Activated naive CD8-positive, alpha-beta T cell treated with anti-CD3 and anti-CD28 coated beads, Interleukin-2, amount 50 U/mL, for 24 hours (primary cell): ENCODE data around the gene LZTR1.
"Not testable (repeated sequence)": the region's sequence is repeated elsewhere in the genome, so short reads cannot be mapped to it uniquely, and the experiment has no call there.

Experiments used
- ATAC-seq: fragments of 150-1000 bp; cut with Tn5 transposase; one replicate; pipeline ENCODE4 v1.10.0; 2021
- DNase-seq: peaks from one replicate; pipeline ENCODE4 v3.0.0; 2021
- H3K27ac Mint-ChIP-seq: one replicate; pipeline ENCODE4 v1.8.0; 2021; ENCODE audit warnings: mild to moderate bottlenecking, mixed read lengths
- H3K27me3 Mint-ChIP-seq: one replicate; pipeline ENCODE4 v1.8.0; 2021; ENCODE audit warnings: mixed read lengths
- H3K36me3 Mint-ChIP-seq: one replicate; pipeline ENCODE4 v1.8.0; 2021; ENCODE audit warnings: low read depth, mixed read lengths
- H3K4me1 Mint-ChIP-seq: one replicate; pipeline ENCODE4 v1.8.0; 2021; ENCODE audit warnings: mixed read lengths
- H3K4me3 Mint-ChIP-seq: one replicate; pipeline ENCODE4 v1.8.0; 2021; ENCODE audit warnings: mild to moderate bottlenecking, moderate library complexity, mixed read lengths
- H3K9me3 Mint-ChIP-seq: one replicate; pipeline ENCODE4 v1.8.0; 2021; ENCODE audit warnings: mixed read lengths

LZTR1 gene

GRCh38 chr22:21029486-21030025, 47.5 kb downstream of the LZTR1 start:
- Mint-ChIP-seq H3K27me3 (peaks cover 24% of the 10 kb centered on the region), H3K27ac (no peak overlapping the region), H3K9me3 (no peaks in the 10 kb centered on the region), H3K4me1 (peaks cover 10% of the 10 kb centered on the region), H3K4me3 (no peak overlapping the region), H3K36me3 (no peaks in the 10 kb centered on the region)
- DNase-seq, result no peak
- no peak for ATAC-seq

DNA sequence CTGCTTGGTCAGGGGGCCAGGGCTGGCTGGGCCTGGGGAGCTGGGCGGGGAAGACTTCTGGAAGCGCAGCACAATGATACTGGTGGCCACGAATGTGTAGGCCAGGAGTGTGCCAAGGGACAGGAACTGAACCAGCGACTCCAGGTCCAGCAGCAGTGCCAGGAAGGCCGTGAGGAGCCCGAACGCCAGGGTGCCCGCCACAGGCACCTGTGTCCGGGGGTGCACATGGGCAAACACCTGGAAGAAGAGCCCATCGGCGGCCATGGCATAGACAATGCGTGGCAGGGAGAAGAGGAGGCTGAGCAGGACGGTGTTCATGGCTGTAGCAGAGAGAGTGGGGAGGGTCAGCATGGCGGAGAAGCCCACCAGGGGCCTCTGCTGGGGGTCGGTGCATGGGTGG, 47.9 kb downstream of the LZTR1 start:
- Mint-ChIP-seq H3K4me3 (no peak overlapping the region), H3K27ac (no peak overlapping the region), H3K27me3 (peaks cover 26% of the 10 kb centered on the region), H3K9me3 (no peaks in the 10 kb centered on the region), H3K36me3 (no peaks in the 10 kb centered on the region), H3K4me1 (peaks cover 9% of the 10 kb centered on the region)
- DNase-seq, result no peak
- ATAC-seq, result no peak

DNA sequence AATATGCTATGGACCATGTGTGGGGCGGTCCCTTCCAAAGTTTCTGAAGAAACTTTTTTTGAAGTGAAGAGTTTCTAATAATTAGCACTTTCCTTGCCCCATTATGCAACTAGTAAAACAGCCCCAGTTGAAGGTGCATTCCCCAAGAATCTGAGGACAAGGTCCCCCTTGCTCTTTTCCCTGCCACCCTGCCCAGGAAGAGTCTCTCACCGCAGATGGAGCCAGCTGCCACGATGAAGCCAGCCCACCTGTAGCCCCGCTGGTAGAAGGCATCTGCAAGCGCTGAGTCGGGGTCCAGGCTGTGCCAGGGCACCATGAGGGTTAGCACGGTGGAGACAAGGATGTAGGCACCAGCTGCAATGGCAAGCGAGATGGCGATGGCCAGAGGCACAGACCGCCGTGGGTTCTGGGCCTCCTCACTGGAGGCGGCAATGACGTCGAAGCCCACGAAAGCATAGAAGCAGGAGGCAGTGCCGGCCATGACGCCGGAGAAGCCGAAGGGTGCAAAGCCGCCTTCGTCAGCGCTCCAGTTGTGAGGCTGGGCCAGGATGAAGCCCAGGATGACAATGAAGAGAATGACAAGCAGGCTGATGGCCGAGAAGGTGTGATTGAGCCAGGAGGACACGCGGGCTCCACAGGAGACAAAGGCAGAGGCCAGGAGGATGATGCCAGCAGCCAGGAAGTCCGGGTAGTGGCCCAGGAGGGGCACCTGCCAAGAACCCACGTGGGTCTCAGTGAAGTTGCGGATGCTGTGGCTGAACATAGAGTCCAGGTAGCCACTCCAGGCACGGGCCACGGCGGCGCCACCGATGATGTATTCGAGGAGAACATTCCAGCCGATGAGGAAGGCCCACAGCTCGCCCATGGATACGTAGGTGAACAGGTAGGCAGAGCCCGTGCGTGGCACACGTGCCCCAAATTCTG, 48.8 kb downstream of the LZTR1 start:
- DNase-seq, result no peak
- Mint-ChIP-seq H3K4me3 (no peak overlapping the region), H3K4me1 (peaks cover 3% of the 10 kb centered on the region), H3K27me3 (peaks cover 26% of the 10 kb centered on the region), H3K36me3 (no peaks in the 10 kb centered on the region), H3K27ac (no peak overlapping the region), H3K9me3 (no peaks in the 10 kb centered on the region)
- ATAC-seq, result no peak

DNA sequence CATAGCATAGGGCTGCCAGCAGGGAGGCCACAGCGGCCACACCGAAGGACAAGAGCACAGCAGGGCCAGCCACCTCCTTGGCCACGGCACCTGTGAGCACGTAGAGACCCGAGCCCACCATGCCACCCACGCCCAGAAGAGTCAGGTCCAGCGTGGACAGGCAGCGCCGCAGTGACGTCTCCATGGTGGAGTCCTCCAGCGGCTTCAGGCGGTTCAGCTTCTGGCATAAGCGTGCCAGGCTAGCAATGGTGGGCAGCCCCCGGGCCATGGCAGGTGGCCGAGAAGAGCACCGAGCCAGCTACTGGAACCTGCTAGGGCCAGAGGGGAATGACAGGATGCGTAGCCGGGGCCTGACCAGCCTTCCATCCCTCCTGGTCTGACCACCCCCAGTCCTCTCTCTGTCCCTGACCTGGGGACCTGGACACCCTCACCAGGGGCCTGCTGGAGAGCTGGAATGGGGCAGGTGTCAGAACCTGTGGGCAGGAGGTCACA, 49.5 kb downstream of the LZTR1 start:
- DNase-seq (no peak), ATAC-seq (no peak)
- no peaks in the 10 kb centered on the region for H3K36me3 Mint-ChIP-seq
- H3K4me3 Mint-ChIP-seq, result no peak overlapping the region
- H3K27me3 Mint-ChIP-seq, result peaks cover 26% of the 10 kb centered on the region
- no peaks in the 10 kb centered on the region for H3K9me3 Mint-ChIP-seq
- peaks cover 3% of the 10 kb centered on the region for H3K4me1 Mint-ChIP-seq
- no peak overlapping the region for H3K27ac Mint-ChIP-seq

GRCh38 chr22:21032037-21032867, 50.2 kb downstream of the LZTR1 start, which contains the start of gene SLC7A4:
SLC7A4 (minus strand) TSS chr22:21032561; CDS start chr22:21031812, 749 bp downstream.
- H3K4me1 Mint-ChIP-seq, result peaks cover 3% of the 10 kb centered on the region
- peaks cover 26% of the 10 kb centered on the region for H3K27me3 Mint-ChIP-seq
- DNase-seq, result no peak

GRCh38 chr22:21032868-21033688, 51.0 kb downstream of the LZTR1 start:
- no peak for DNase-seq
- Mint-ChIP-seq H3K4me1 (peaks cover 3% of the 10 kb centered on the region), H3K27ac (no peak overlapping the region), H3K4me3 (no peak overlapping the region), H3K27me3 (peaks cover 26% of the 10 kb centered on the region), H3K9me3 (no peaks in the 10 kb centered on the region), H3K36me3 (no peaks in the 10 kb centered on the region)
- ATAC-seq, result no peak

More at GRCh38 chr22:21032037-21032867, 50.2 kb downstream of the LZTR1 start, which contains the start of gene SLC7A4:
- peak; percentile 17 for ATAC-seq
- no peaks in the 10 kb centered on the region for H3K36me3 Mint-ChIP-seq
- H3K27ac Mint-ChIP-seq, result no peak within 1 kb of the TSS
- H3K4me3 Mint-ChIP-seq, result no peak within 1 kb of the TSS
- H3K9me3 Mint-ChIP-seq, result no peaks in the 10 kb centered on the region

- no peak overlapping the region for H3K27ac Mint-ChIP-seq
- peaks cover 26% of the 10 kb centered on the region for H3K27me3 Mint-ChIP-seq
- no peak for ATAC-seq
- H3K9me3 Mint-ChIP-seq, result no peaks in the 10 kb centered on the region
- H3K4me1 Mint-ChIP-seq, result peaks cover 3% of the 10 kb centered on the region
- H3K4me3 Mint-ChIP-seq, result no peak overlapping the region
- no peaks in the 10 kb centered on the region for H3K36me3 Mint-ChIP-seq
- DNase-seq, result no peak
Observed at GRCh38 chr22:21033895-21034294, 51.8 kb downstream of the LZTR1 start.

DNA sequence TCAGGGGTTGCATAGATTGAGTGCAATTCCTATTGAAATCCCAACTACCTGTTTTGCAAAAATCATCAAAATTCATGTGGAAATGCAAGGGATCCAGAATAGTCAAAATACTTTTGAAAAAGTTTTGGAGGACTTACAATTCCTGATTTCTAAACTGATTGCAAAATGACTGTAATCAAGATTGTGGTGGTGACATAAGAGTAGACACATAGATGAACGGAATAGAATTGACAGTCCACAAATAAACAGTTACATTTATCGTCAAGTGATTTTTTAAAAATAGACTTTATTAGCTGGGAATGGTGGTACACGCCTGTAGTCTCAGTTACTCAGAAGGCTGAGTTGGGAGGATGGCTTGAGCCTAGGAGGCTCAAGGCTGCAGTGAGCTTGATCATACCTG, 52.9 kb downstream of the LZTR1 start:
- no peak overlapping the region for H3K4me3 Mint-ChIP-seq
- H3K4me1 Mint-ChIP-seq, result peaks cover 3% of the 10 kb centered on the region
- H3K27me3 Mint-ChIP-seq, result peaks cover 19% of the 10 kb centered on the region
- no peak overlapping the region for H3K27ac Mint-ChIP-seq
- DNase-seq, result no peak
- ATAC-seq, result no peak
- H3K36me3 Mint-ChIP-seq, result no peaks in the 10 kb centered on the region
- no peaks in the 10 kb centered on the region for H3K9me3 Mint-ChIP-seq

GRCh38 chr22:21038405-21038804, 56.3 kb downstream of the LZTR1 start:
- ATAC-seq (no peak), DNase-seq (no peak)
- Mint-ChIP-seq H3K9me3 (no peaks in the 10 kb centered on the region), H3K27ac (no peak overlapping the region), H3K4me1 (peaks cover 9% of the 10 kb centered on the region), H3K36me3 (no peaks in the 10 kb centered on the region), H3K27me3 (peaks cover 11% of the 10 kb centered on the region), H3K4me3 (no peak overlapping the region)

- ATAC-seq, DNase-seq: not testable (repeated sequence)
Observed at GRCh38 chr22:21039158-21039557, 57.1 kb downstream of the LZTR1 start.

GRCh38 chr22:21041937-21042336, 59.8 kb downstream of the LZTR1 start:
- H3K27me3 Mint-ChIP-seq, result peaks cover 24% of the 10 kb centered on the region
- no peak for DNase-seq
- H3K4me3 Mint-ChIP-seq, result no peak overlapping the region
- H3K4me1 Mint-ChIP-seq, result peaks cover 26% of the 10 kb centered on the region
- ATAC-seq, result no peak
- H3K9me3 Mint-ChIP-seq, result no peaks in the 10 kb centered on the region
- H3K27ac Mint-ChIP-seq, result no peak overlapping the region
- H3K36me3 Mint-ChIP-seq, result no peaks in the 10 kb centered on the region

More at GRCh38 chr22:21039158-21039557, 57.1 kb downstream of the LZTR1 start:
- H3K4me1 Mint-ChIP-seq, H3K4me3 Mint-ChIP-seq, H3K27ac Mint-ChIP-seq, H3K9me3 Mint-ChIP-seq, H3K36me3 Mint-ChIP-seq: not testable (repeated sequence)
- peaks cover 15% of the 10 kb centered on the region for H3K27me3 Mint-ChIP-seq

DNA sequence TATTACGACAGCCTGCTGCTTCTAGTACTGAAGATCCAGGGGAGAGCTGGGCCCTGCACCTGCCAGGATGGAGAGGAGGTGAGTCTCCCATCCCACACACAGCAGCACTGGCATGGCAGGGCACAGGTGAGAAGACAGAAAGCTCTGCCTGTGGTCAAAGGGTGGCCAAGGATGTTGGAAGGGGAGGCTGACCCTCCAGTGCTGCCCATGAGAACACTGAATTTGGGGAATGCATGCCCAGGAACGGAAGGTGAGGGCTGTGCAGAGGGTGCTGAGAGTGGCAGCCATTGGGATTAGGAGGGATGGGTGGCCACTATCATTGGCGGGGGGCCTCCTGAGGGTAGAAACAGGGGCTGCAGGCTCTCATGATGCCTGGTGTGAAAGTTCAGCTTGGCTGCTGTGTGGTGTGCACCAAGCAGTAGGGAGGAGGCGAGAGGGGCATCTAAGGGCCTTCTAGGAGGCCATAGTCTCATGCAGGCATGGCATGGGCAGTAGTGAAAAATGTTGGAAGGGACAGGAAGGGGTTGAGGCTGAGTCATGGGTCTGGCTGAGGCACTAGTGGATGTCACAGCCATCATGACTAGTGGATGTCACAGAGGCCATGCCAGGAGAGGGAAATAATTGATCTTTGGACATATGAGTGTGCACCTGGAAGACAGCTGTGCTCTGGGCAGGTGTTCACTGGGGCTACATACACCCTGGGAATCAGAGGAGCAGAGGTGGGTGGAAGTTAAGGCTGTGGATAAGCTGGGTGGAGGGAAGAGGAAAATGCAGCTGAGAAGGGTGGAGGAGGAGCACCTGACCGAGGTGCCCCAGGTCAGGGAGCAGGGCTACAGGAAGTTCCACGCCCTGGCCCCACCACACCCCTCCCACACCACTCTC, 61.1 kb downstream of the LZTR1 start:
- H3K4me3 Mint-ChIP-seq, result no peak overlapping the region
- no peak for ATAC-seq

More for the DNA sequence above, 61.1 kb downstream of the LZTR1 start:
- Mint-ChIP-seq H3K27me3 (peaks cover 24% of the 10 kb centered on the region), H3K4me1 (peaks cover 26% of the 10 kb centered on the region), H3K9me3 (no peaks in the 10 kb centered on the region), H3K27ac (no peak overlapping the region), H3K36me3 (no peaks in the 10 kb centered on the region)
- DNase-seq, result no peak
